HepG2 (cell line): ENCODE measurements around the gene KLF16. TPM values are rescaled to one million over a fixed set of nuclear protein-coding genes. Genes with fewer than 3 reads are reported as not detected.

Experiments
- ATAC-seq: fragments of 200-7000 bp; cut with Tn5 transposase; 3 replicates; pipeline ENCODE4 v1.9.1; 2020; ENCODE audit warnings: mild to moderate bottlenecking, moderate library complexity
- BruUV-seq: library from RNA; stranded (reverse); fragments of 400-500 nt; replicated peaks from 2 replicates; lab custom pipeline; 2021; lab: Mats Ljungman, UMichigan
- CTCF ChIA-PET: fragments of 300-600 bp; formaldehyde crosslinking; extraction: SDS; loops from one replicate; lab custom pipeline; 2021; ENCODE audit warnings: low total read pairs, inconsistent platforms, low intra/inter-chr PET ratio; lab: Yijun Ruan, JAX
- POLR2A ChIA-PET: fragments of 350-600 bp; sonication (Branson Sonifier 250); formaldehyde crosslinking; loops from one replicate; lab custom pipeline; 2020; ENCODE audit warnings: antibody characterized with exemption, inconsistent platforms; lab: Yijun Ruan, JAX
- DNase-seq: peaks from one replicate; pipeline ENCODE4 v3.0.0-alpha.2; 2015; ENCODE audit warnings: low spot score
- FAIRE-seq: peaks from 3 replicates; lab custom pipeline; 2011; peaks lifted over from hg19 to GRCh38; lab: Jason Lieb, UNC
- H2AFZ ChIP-seq: one replicate; pipeline ENCODE4 v1.6.1; 2011; ENCODE audit warnings: low read length, inconsistent platforms
- H3K27ac ChIP-seq: fragments of 300-600 bp; 3 replicates; pipeline ENCODE4 v1.8.0; 2011; ENCODE audit warnings: mixed run types, mild to moderate bottlenecking, mixed read lengths, low read length, inconsistent platforms; ENCODE audit not compliant: insufficient read depth; ENCODE audit errors: extremely low read length
- H3K27me3 ChIP-seq, 2 experiments: fragments of 200-600 bp in 1 of 2; 2 replicates in 1 of 2; 3 replicates in 1 of 2; pipeline versions ENCODE4 v1.6.0 to v1.8.0; 2011; ENCODE audit warnings: low read length in 2 of 2, mild to moderate bottlenecking in 2 of 2, moderate library complexity in 2 of 2, inconsistent platforms in 1 of 2; ENCODE audit not compliant: insufficient read depth in 2 of 2, control insufficient read depth in 1 of 2
- H3K36me3 ChIP-seq, 2 experiments: fragments of 200-600 bp in 1 of 2; replicated peaks in 1 of 2; 2 replicates in 1 of 2; 3 replicates in 1 of 2; pipeline versions ENCODE4 v1.5.1 to v1.8.0; 2011; ENCODE audit warnings: low read length in 2 of 2, inconsistent platforms in 1 of 2; ENCODE audit not compliant: insufficient read depth in 2 of 2, control insufficient read depth in 1 of 2
- H3K4me1 ChIP-seq: 2 replicates; pipeline ENCODE4 v1.5.1; 2012; ENCODE audit warnings: low read length, inconsistent platforms; ENCODE audit not compliant: insufficient read depth
- H3K4me2 ChIP-seq: 2 replicates; pipeline ENCODE4 v1.6.0; 2011; ENCODE audit warnings: low read depth, low read length, inconsistent platforms
- H3K4me3 ChIP-seq, 3 experiments: fragments of 200-600 bp in 1 of 3; sonication (generic), shearing (Covaris generic) in 1 of 3; replicated peaks in 1 of 3; 2 replicates each; pipeline ENCODE4 v1.5.1; 2011 to 2016; ENCODE audit warnings: low read length in 3 of 3, inconsistent platforms in 2 of 3, low read depth in 2 of 3, mild to moderate bottlenecking in 2 of 3, control low read depth in 1 of 3, mixed read lengths in 1 of 3; ENCODE audit not compliant: insufficient read depth in 1 of 3
- H3K79me2 ChIP-seq: one replicate; pipeline ENCODE4 v1.6.1; 2011; ENCODE audit warnings: low read length, inconsistent platforms; ENCODE audit not compliant: insufficient read depth
- H3K9ac ChIP-seq: 2 replicates; pipeline ENCODE4 v1.6.0; 2011; ENCODE audit warnings: mild to moderate bottlenecking, low read depth, low read length, inconsistent platforms; ENCODE audit not compliant: insufficient read depth
- H3K9me3 ChIP-seq: 2 replicates; pipeline ENCODE4 v1.5.1; 2012; ENCODE audit warnings: mild to moderate bottlenecking, low read length
- H4K20me1 ChIP-seq: 2 replicates; pipeline ENCODE4 v1.6.0; 2011; ENCODE audit warnings: inconsistent platforms, mild to moderate bottlenecking, low read length, moderate library complexity; ENCODE audit not compliant: insufficient read depth
- KLF9 ChIP-seq: IDR thresholded peaks from 2 replicates; pipeline ENCODE4 v1.6.1; 2016; ENCODE audit warnings: low read depth
- MYC ChIP-seq: sonication (generic); formaldehyde crosslinking; IDR thresholded peaks from 2 replicates; pipeline ENCODE4 v1.9.0; 2021; ENCODE audit warnings: missing genetic modification reagents, borderline replicate concordance
- RFX1 ChIP-seq: fragments of 450-650 bp; IDR thresholded peaks from 2 replicates; pipeline ENCODE4 v1.6.1; 2017
- TBX3 ChIP-seq: fragments of 450-650 bp; IDR thresholded peaks from 2 replicates; pipeline ENCODE4 v1.6.1; 2017; ENCODE audit warnings: antibody characterized with exemption, mild to moderate bottlenecking, inconsistent platforms, borderline replicate concordance
- TCF7L2 ChIP-seq: IDR thresholded peaks from 2 replicates; pipeline ENCODE4 v1.6.1; 2011; ENCODE audit warnings: mild to moderate bottlenecking, low read depth, low read length, moderate library complexity
- ZKSCAN8 ChIP-seq: IDR thresholded peaks from 2 replicates; pipeline ENCODE4 v1.6.1; 2016; ENCODE audit warnings: borderline replicate concordance, missing genetic modification reagents, missing compliant biosample characterization
- WGBS: methylation state at CpG from one replicate; pipeline ENCODE4 v1.1.6; 2017; ENCODE audit warnings: low lambda C conversion rate; 5-methylcytosine and 5-hydroxymethylcytosine counted together
- in situ Hi-C: cut with HindIII; loops from 2 replicates; pipeline ENCODE4 v1.10.0; 2017; ENCODE audit warnings: low pct_unique_long_range_greater_than_20kb; ENCODE audit not compliant: extremely low pct_ligation_motif_present
- intact Hi-C: fragments of 100-400 bp; cut with micrococcal nuclease; formaldehyde crosslinking; loops from one replicate; pipeline ENCODE4 v1.10.0; 2022; ENCODE audit not compliant: unreplicated experiment
- polyA plus RNA-seq, 8 experiments: library from polyadenylated mRNA; depleted of rRNA in 3 of 8; stranded (reverse) in 7 of 8; unstranded in 1 of 8; fragments of >200 nt; fragmentation: Illumina TruSeq in 4 of 8; extraction: Trizol in 4 of 8; gene quantifications; 2 replicates each; pipeline versions ENCODE4 v1.2.1 to v1.2.3, GENCODE V29; 2011 to 2016; ENCODE audit warnings: low read depth in 4 of 8, missing spikeins in 1 of 8, mixed read lengths in 1 of 8; ENCODE audit not compliant: insufficient read depth in 1 of 8
- total RNA-seq, 5 experiments: library from RNA; depleted of rRNA; stranded (reverse); fragments of >200 nt; fragmentation: Illumina TruSeq; extraction: Trizol; gene quantifications; 2 replicates each; pipeline ENCODE4 v1.2.3, GENCODE V29; 2016; ENCODE audit warnings: low read depth in 1 of 5
- TF ChIP-seq, protein P1 (sequence below): sonication (generic); formaldehyde crosslinking; IDR thresholded peaks from 2 replicates; pipeline ENCODE4 v1.4.0; 2020; ENCODE audit warnings: mild to moderate bottlenecking, missing genetic modification reagents
- TF ChIP-seq, protein P2 (sequence below): sonication (generic); formaldehyde crosslinking; IDR thresholded peaks from 2 replicates; pipeline ENCODE4 v1.4.0; 2020; ENCODE audit warnings: low read depth, mild to moderate bottlenecking, missing genetic modification reagents

The KLF16 gene
- total and polyA plus RNA-seq, 2 of the 13 experiments (the other 11 are each of a cell fraction or from before 2014, with no cell fraction given) = 3.5 to 6.7 TPM

- Histone ChIP-seq H4K20me1 (peaks cover 49% of the 10 kb centered on the region), H3K36me3 (0 out of 5 replicates have a peak, but pooled peaks cover 2 to 3% of the 10 kb centered on the region in 2 experiments), H3K79me2 (peaks cover 63% of the 10 kb centered on the region), H3K4me2 (peak overlapping the region; percentile 65; the same call in 1 of the 2 replicates), H3K4me3 (peak overlapping the region in 1 of 3 experiments; percentile 52; a peak in 1 of 6 replicates), H3K27ac (peak overlapping the region; percentile 69), H3K9me3 (no peaks in the 10 kb centered on the region), H3K27me3 (no peaks in the 10 kb centered on the region; a peak in 1 of 5 replicates), H2AFZ (no peak overlapping the region), H3K4me1 (peaks cover 45% of the 10 kb centered on the region)
- in situ Hi-C loops (no loop called here), intact Hi-C loops (no loop called here)
- DNase-seq (no peak), FAIRE-seq (no peak), ATAC-seq (no peak)
- ChIA-PET POLR2A (interaction anchor here (0.5 to 1.7 kb wide), 2 partner anchors 17 to 18 kb away, joined by 3 to 6 read pairs; no protein-coding TSS in a partner anchor), CTCF (no interaction called here)
- 75% methylated on average over 4 of the region's 10 CpGs for WGBS
- no TSS peak for BruUV-seq
- TF ChIP-seq ZKSCAN8 (CRISPR knock-in tag) (peak; percentile 54; the same call in 1 of the 2 replicates), MYC (CRISPR knock-in tag) (no peak), KLF9 (no peak)
- TF ChIP-seq, protein P1, sequence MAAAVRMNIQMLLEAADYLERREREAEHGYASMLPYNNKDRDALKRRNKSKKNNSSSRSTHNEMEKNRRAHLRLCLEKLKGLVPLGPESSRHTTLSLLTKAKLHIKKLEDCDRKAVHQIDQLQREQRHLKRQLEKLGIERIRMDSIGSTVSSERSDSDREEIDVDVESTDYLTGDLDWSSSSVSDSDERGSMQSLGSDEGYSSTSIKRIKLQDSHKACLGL (CRISPR knock-in tag) = 0 out of 2 replicates have a peak, but pooled peaks have one; percentile 8
- TF ChIP-seq, all 625 proteins: peak for 2
- H3K9ac ChIP-seq = no peak overlapping the region
These were observed 4.8 kb downstream of the KLF16 start for GRCh38 chr19:1858412-1859081.

DNA sequence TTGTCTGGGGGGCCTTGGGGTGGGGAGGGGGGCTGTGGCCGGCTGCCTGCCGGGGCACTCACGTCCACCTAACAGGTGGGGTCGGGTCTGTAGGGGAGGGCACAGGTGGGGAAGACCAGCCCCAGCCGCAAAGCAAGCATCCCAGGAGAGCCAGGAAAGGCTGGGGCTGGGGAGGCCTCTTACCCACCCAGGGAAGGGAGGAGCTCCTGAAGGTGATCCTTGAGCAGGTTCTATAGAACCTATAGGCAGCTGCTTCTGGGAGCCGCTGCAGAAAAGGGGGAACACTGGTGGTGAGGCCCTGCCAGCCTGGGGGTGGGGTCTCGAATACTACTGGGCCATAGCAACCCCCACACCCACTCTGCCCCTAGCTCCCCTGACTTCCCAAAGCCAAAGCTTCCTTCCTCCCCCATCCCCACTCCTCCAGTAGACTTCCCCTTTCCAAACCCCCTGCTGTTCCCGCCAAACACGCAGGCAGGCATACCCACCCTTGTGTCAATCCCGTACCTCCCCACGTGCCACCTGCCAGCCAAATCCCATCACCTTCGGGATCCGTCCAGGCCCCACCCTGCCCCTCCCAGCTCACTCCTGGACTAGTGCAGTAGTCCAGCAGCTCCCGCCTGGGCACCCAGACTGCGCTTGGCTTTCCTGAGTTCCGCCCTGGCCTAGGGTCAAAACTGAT lies 5.6 kb downstream of the KLF16 start:
- Histone ChIP-seq H3K9me3 (no peaks in the 10 kb centered on the region), H3K4me2 (peak overlapping the region; percentile 65), H3K36me3 (0 out of 5 replicates have a peak, but pooled peaks cover 2 to 3% of the 10 kb centered on the region in 2 experiments), H2AFZ (no peak overlapping the region), H4K20me1 (peaks cover 54% of the 10 kb centered on the region), H3K4me3 (peak overlapping the region in 2 of 3 experiments; percentile 16 to 52; a peak in 2 of 6 replicates), H3K27ac (peak overlapping the region; percentile 69), H3K27me3 (no peaks in the 10 kb centered on the region; a peak in 1 of 5 replicates), H3K79me2 (peaks cover 62% of the 10 kb centered on the region), H3K4me1 (peaks cover 52% of the 10 kb centered on the region), H3K9ac (peak overlapping the region; percentile 53; the same call in 1 of the 2 replicates)
- ATAC-seq (no peak), FAIRE-seq (no peak), DNase-seq (no peak)
- no TSS peak for BruUV-seq
- POLR2A ChIA-PET = interaction anchor here (0.7 to 1.7 kb wide), 7 partner anchors 11 to 367 kb away, joined by 3 to 6 read pairs (median 4); no protein-coding TSS in a partner anchor
- CTCF ChIA-PET = no interaction called here
- in situ Hi-C loops = no loop called here
- WGBS = 70% methylated on average over 10 of the region's 16 CpGs
- intact Hi-C loops = no loop called here
- TF ChIP-seq, protein P2, sequence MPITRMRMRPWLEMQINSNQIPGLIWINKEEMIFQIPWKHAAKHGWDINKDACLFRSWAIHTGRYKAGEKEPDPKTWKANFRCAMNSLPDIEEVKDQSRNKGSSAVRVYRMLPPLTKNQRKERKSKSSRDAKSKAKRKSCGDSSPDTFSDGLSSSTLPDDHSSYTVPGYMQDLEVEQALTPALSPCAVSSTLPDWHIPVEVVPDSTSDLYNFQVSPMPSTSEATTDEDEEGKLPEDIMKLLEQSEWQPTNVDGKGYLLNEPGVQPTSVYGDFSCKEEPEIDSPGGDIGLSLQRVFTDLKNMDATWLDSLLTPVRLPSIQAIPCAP (CRISPR knock-in tag) = no peak
- no peak for TF ChIP-seq TCF7L2
- no peak for TF ChIP-seq TBX3
- no peak for TF ChIP-seq RFX1
